ENCODE results near the gene DYNC2I2. TPM values are rescaled to one million over a fixed set of nuclear protein-coding genes. Genes with fewer than 3 reads are reported as not detected.
"Not testable (repeated sequence)": the region's sequence is repeated elsewhere in the genome, so short reads cannot be mapped to it uniquely, and the experiment has no call there.

Gene DYNC2I2
- total and polyA plus RNA-seq, 2 donors (not counting 3 experiments of a cell fraction or from before 2014, with no cell fraction given): 73.6 to 82.6 TPM

GRCh38 chr9:128587453-128587852, 69.2 kb downstream of the DYNC2I2 start:
- POLR2A ChIA-PET: no interaction called here
- Histone ChIP-seq H3K36me3 (ENCODE audit: control insufficient read depth in 2 of 2, extremely low read depth in 1 of 2, insufficient read depth in 2 of 2, low read length in 2 of 2) (peaks cover 64 to 72% of the 10 kb centered on the region in 2 experiments), H3K9me1 (replicated peaks; ENCODE audit: control insufficient read depth, extremely low read depth, insufficient read depth, low read length) (no peaks in the 10 kb centered on the region), H3K79me2 (ENCODE audit: control insufficient read depth, insufficient read depth, low read length) (no peaks in the 10 kb centered on the region), H3K4me3 (replicated peaks in 1 of 3; ENCODE audit: insufficient read depth in 1 of 3, low read depth in 1 of 3, low read length in 3 of 3) (no peak overlapping the region), H3K4me2 (ENCODE audit: insufficient read depth, low read length) (no peak overlapping the region), H2AFZ (ENCODE audit: low read depth, low read length) (no peak overlapping the region), H3K9me3 (replicated peaks; ENCODE audit: control insufficient read depth, insufficient read depth, low read length) (no peaks in the 10 kb centered on the region), H4K20me1 (replicated peaks; ENCODE audit: control insufficient read depth, extremely low read depth, insufficient read depth, low read length) (no peaks in the 10 kb centered on the region), H3K27me3 (ENCODE audit: control insufficient read depth in 2 of 2, insufficient read depth in 2 of 2, low read length in 2 of 2) (no peaks in the 10 kb centered on the region), H3K27ac (ENCODE audit: insufficient read depth, low read depth, low read length) (no peak overlapping the region), H3K9ac (replicated peaks; ENCODE audit: extremely low read depth, insufficient read depth, low read length) (no peak overlapping the region), H3K4me1 (ENCODE audit: control insufficient read depth, extremely low read depth, insufficient read depth, low read length) (no peaks in the 10 kb centered on the region)
- no peak for DNase-seq (ENCODE audit: low read depth, low spot score)
- no TSS peak for BruUV-seq (replicated peaks)
- intact Hi-C loops (cut with micrococcal nuclease) (no loop called here), dilution Hi-C loops (cut with MboI; ENCODE audit: extremely low pct_ligation_motif_present, low sequenced_read_pairs) (no loop called here)
- CTCF ChIA-PET: interaction anchor here (1.2 to 1.3 kb wide), 2 partner anchors 8 to 28 kb away, joined by 3 read pairs; no protein-coding TSS in a partner anchor
- no peak for FAIRE-seq
- no peak for TF ChIP-seq POLR2AphosphoS5 (IDR thresholded peaks at IDR 0.05; ENCODE audit: insufficient read depth, low read depth, low read length)
- no peak for TF ChIP-seq EZH2 (IDR thresholded peaks at IDR 0.05; ENCODE audit: borderline replicate concordance, low read depth, low read length, severe bottlenecking)

- H4K20me1 ChIP-seq (replicated peaks; ENCODE audit: control insufficient read depth, extremely low read depth, insufficient read depth, low read length); FAIRE-seq; H3K4me1 ChIP-seq (ENCODE audit: control insufficient read depth, extremely low read depth, insufficient read depth, low read length); H3K9me1 ChIP-seq (replicated peaks; ENCODE audit: control insufficient read depth, extremely low read depth, insufficient read depth, low read length); DNase-seq (ENCODE audit: low read depth, low spot score); dilution Hi-C loops (cut with MboI; ENCODE audit: extremely low pct_ligation_motif_present, low sequenced_read_pairs); H2AFZ ChIP-seq (ENCODE audit: low read depth, low read length); H3K9ac ChIP-seq (replicated peaks; ENCODE audit: extremely low read depth, insufficient read depth, low read length); H3K27me3 ChIP-seq (ENCODE audit: control insufficient read depth in 2 of 2, insufficient read depth in 2 of 2, low read length in 2 of 2); H3K9me3 ChIP-seq (replicated peaks; ENCODE audit: control insufficient read depth, insufficient read depth, low read length); intact Hi-C loops (cut with micrococcal nuclease); H3K4me2 ChIP-seq (ENCODE audit: insufficient read depth, low read length); H3K27ac ChIP-seq (ENCODE audit: insufficient read depth, low read depth, low read length); BruUV-seq (replicated peaks); H3K79me2 ChIP-seq (ENCODE audit: control insufficient read depth, insufficient read depth, low read length); H3K4me3 ChIP-seq (replicated peaks in 1 of 3; ENCODE audit: insufficient read depth in 1 of 3, low read depth in 1 of 3, low read length in 3 of 3): not testable (repeated sequence)
- ChIA-PET CTCF (interaction anchor here (1.2 kb wide), 1 partner anchor 8 kb away, joined by 3 read pairs; no protein-coding TSS in a partner anchor), POLR2A (interaction anchor here (0.7 kb wide), 1 partner anchor 15 kb away, joined by 3 read pairs; no protein-coding TSS in a partner anchor)
- H3K36me3 ChIP-seq (ENCODE audit: control insufficient read depth in 2 of 2, extremely low read depth in 1 of 2, insufficient read depth in 2 of 2, low read length in 2 of 2): peaks cover 66 to 72% of the 10 kb centered on the region in 2 experiments
Observed at GRCh38 chr9:128586934-128587333, 69.7 kb downstream of the DYNC2I2 start.

- not testable (repeated sequence) for H4K20me1 ChIP-seq (replicated peaks; ENCODE audit: control insufficient read depth, extremely low read depth, insufficient read depth, low read length)
Observed at GRCh38 chr9:128585155-128585554, 71.5 kb downstream of the DYNC2I2 start.

More at GRCh38 chr9:128585155-128585554, 71.5 kb downstream of the DYNC2I2 start:
- H3K9me3 ChIP-seq (replicated peaks; ENCODE audit: control insufficient read depth, insufficient read depth, low read length); H3K4me2 ChIP-seq (ENCODE audit: insufficient read depth, low read length); FAIRE-seq; dilution Hi-C loops (cut with MboI; ENCODE audit: extremely low pct_ligation_motif_present, low sequenced_read_pairs); H3K4me3 ChIP-seq (replicated peaks in 1 of 3; ENCODE audit: insufficient read depth in 1 of 3, low read depth in 1 of 3, low read length in 3 of 3); H3K27ac ChIP-seq (ENCODE audit: insufficient read depth, low read depth, low read length); DNase-seq (ENCODE audit: low read depth, low spot score); H2AFZ ChIP-seq (ENCODE audit: low read depth, low read length); BruUV-seq (replicated peaks); POLR2A ChIA-PET; H3K27me3 ChIP-seq (ENCODE audit: control insufficient read depth in 2 of 2, insufficient read depth in 2 of 2, low read length in 2 of 2); H3K79me2 ChIP-seq (ENCODE audit: control insufficient read depth, insufficient read depth, low read length); H3K9me1 ChIP-seq (replicated peaks; ENCODE audit: control insufficient read depth, extremely low read depth, insufficient read depth, low read length); H3K9ac ChIP-seq (replicated peaks; ENCODE audit: extremely low read depth, insufficient read depth, low read length); intact Hi-C loops (cut with micrococcal nuclease); H3K4me1 ChIP-seq (ENCODE audit: control insufficient read depth, extremely low read depth, insufficient read depth, low read length): not testable (repeated sequence)
- H3K36me3 ChIP-seq (ENCODE audit: control insufficient read depth in 2 of 2, extremely low read depth in 1 of 2, insufficient read depth in 2 of 2, low read length in 2 of 2): peaks cover 68 to 70% of the 10 kb centered on the region in 2 experiments
- CTCF ChIA-PET: interaction anchor here (1.2 kb wide), 1 partner anchor 32 kb away, joined by 4 read pairs; no protein-coding TSS in a partner anchor

Data from endothelial cell of umbilical vein (primary cell).